Measurements from ENCODE around the gene PLA2G3. TPM values are rescaled to one million over a fixed set of nuclear protein-coding genes. Genes with fewer than 3 reads are reported as not detected.

Gene PLA2G3
- total RNA-seq, 1 donor = 0.43 TPM

GRCh38 chr22:31107894-31108218, 32.5 kb downstream of the PLA2G3 start:
- DNase-seq (ENCODE audit: low read depth) = no peak

GRCh38 chr22:31107178-31107893, 33.0 kb downstream of the PLA2G3 start, which contains the start of gene SELENOM:
SELENOM (minus strand) TSS chr22:31107568; CDS start chr22:31107505, 63 bp downstream.
- DNase-seq (ENCODE audit: low read depth) = peak; percentile 98
- peak; percentile 97 for TF ChIP-seq CTCF (IDR thresholded peaks at IDR 0.05; ENCODE audit: insufficient read depth, low read depth, low read length)
- peak within 1 kb of the TSS; percentile 94 for H3K4me3 ChIP-seq (ENCODE audit: low read depth, low read length)

More at GRCh38 chr22:31107894-31108218, 32.5 kb downstream of the PLA2G3 start:
- TF ChIP-seq CTCF (IDR thresholded peaks at IDR 0.05; ENCODE audit: insufficient read depth, low read depth, low read length) = no peak
- peak overlapping the region; percentile 36 for H3K4me3 ChIP-seq (ENCODE audit: low read depth, low read length)

GRCh38 chr22:31106731-31107177, 33.6 kb downstream of the PLA2G3 start:
- H3K4me3 ChIP-seq (ENCODE audit: low read depth, low read length) = peak overlapping the region; percentile 94
- TF ChIP-seq CTCF (IDR thresholded peaks at IDR 0.05; ENCODE audit: insufficient read depth, low read depth, low read length) = no peak
- peak; percentile 77 for DNase-seq (ENCODE audit: low read depth)

GRCh38 chr22:31106001-31106571, 34.2 kb downstream of the PLA2G3 start:
- peak overlapping the region; percentile 94 for H3K4me3 ChIP-seq (ENCODE audit: low read depth, low read length)
- no peak for TF ChIP-seq CTCF (IDR thresholded peaks at IDR 0.05; ENCODE audit: insufficient read depth, low read depth, low read length)
- DNase-seq (ENCODE audit: low read depth) = peak; percentile 26

- TF ChIP-seq CTCF (IDR thresholded peaks at IDR 0.05; ENCODE audit: insufficient read depth, low read depth, low read length) = no peak
- H3K4me3 ChIP-seq (ENCODE audit: low read depth, low read length) = peak overlapping the region; percentile 94
- DNase-seq (ENCODE audit: low read depth) = no peak
These were observed 34.9 kb downstream of the PLA2G3 start for GRCh38 chr22:31105282-31105929.

GRCh38 chr22:31104869-31105268, 35.4 kb downstream of the PLA2G3 start:
- no peak for TF ChIP-seq CTCF (IDR thresholded peaks at IDR 0.05; ENCODE audit: insufficient read depth, low read depth, low read length)
- H3K4me3 ChIP-seq (ENCODE audit: low read depth, low read length) = no peak overlapping the region
- DNase-seq (ENCODE audit: low read depth) = no peak

All from fibroblast of villous mesenchyme (primary cell).